RWPE1 (cell line): ENCODE measurements around the gene JADE2.
A peak's percentile ranks its signal among the peaks of the same experiment; 100 is the strongest.

Experiments used
- CTCF ChIA-PET: fragments of 350-600 bp; sonication (Branson Sonifier 250); formaldehyde crosslinking; extraction: SDS; loops from one replicate; lab custom pipeline; 2021; lab: Yijun Ruan, JAX
- POLR2A ChIA-PET: fragments of 400-600 bp; formaldehyde crosslinking; extraction: SDS; loops from one replicate; lab custom pipeline; 2020; ENCODE audit warnings: antibody characterized with exemption; ENCODE audit not compliant: low non-redundant PET; lab: Yijun Ruan, JAX
- DNase-seq: peaks from one replicate; pipeline ENCODE4 v3.0.0; 2012; ENCODE audit warnings: low spot score
- H3K27ac ChIP-seq: fragments of 450-650 bp; 2 replicates; pipeline ENCODE4 v1.5.1; 2017
- CTCF ChIP-seq: fragments of 450-650 bp; conservative IDR thresholded peaks from 2 replicates; pipeline ENCODE4 v1.5.1; 2017; ENCODE audit warnings: low read depth, mild to moderate bottlenecking

JADE2 gene

GRCh38 chr5:134575316-134575715, 49.8 kb downstream of the JADE2 start:
- POLR2A ChIA-PET: interaction anchor here (0.6 to 0.8 kb wide), 2 partner anchors 101 to 196 kb away, joined by 3 to 4 read pairs; no protein-coding TSS in a partner anchor
- DNase-seq: no peak
- CTCF ChIA-PET: no interaction called here
- peak overlapping the region; percentile 61 for H3K27ac ChIP-seq
- no peak for TF ChIP-seq CTCF

GRCh38 chr5:134576386-134577021, 51.0 kb downstream of the JADE2 start:
- H3K27ac ChIP-seq: peak overlapping the region; percentile 61
- CTCF ChIA-PET: interaction anchor here (1.2 to 1.7 kb wide), 2 partner anchors 10 to 11 kb away, joined by 4 to 7 read pairs; no protein-coding TSS in a partner anchor
- POLR2A ChIA-PET: no interaction called here
- no peak for TF ChIP-seq CTCF
- DNase-seq: no peak

- CTCF ChIA-PET: interaction anchor here (0.6 to 1.7 kb wide), 9 partner anchors 9 to 273 kb away, joined by 3 to 7 read pairs (median 4); no protein-coding TSS in a partner anchor
- peak; percentile 75 for DNase-seq
- peak overlapping the region; percentile 61 for H3K27ac ChIP-seq
Observed at GRCh38 chr5:134577022-134577795, 51.7 kb downstream of the JADE2 start.

DNA sequence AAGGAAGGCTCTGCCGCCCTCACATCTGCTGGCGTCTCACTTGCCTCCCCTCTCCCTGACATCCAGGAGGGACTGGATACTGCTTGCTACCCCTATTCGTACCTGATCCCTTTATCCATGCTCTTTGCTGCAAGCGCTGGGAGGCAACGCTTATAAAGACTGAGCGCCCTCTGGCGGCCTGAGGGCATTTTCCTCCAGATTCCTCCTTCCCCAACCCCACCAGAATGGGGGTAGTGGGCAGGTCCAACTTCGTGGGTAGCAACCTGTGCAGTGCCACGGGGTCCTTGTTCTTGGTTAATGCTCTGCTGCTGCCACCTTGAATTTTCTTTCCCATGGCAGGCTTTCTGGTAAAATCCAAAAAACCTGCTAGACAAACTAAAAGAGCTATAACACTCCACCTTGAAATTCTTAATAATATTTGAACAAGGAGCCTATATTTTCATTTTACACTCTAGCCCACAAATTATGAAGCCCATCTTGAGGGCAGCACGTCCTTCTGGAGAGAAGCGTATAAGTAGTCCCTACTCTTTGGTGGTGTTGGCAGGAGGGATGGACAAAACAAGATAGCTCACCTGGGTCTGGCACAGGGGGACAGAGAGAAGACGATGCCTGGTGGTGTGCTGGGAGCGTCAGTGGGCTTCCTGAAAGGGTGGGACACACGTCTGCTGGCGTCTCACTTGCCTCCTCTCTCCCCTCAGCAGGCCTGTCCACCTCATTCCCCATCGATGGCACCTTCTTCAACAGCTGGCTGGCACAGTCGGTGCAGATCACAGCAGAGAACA, 52.5 kb downstream of the JADE2 start:
- CTCF ChIA-PET: interaction anchor here (0.6 to 1.7 kb wide), 27 partner anchors 9 to 1022 kb away, joined by 3 to 7 read pairs (median 3); partner anchors contain the start of gene CDKN2AIPNL
- POLR2A ChIA-PET: interaction anchor here (0.6 kb wide), 1 partner anchor 157 kb away, joined by 3 read pairs; no protein-coding TSS in a partner anchor
- peak; percentile 80 for DNase-seq
- H3K27ac ChIP-seq: peak overlapping the region; percentile 61
- TF ChIP-seq CTCF: peak; percentile 95

More at GRCh38 chr5:134577022-134577795, 51.7 kb downstream of the JADE2 start:
- TF ChIP-seq CTCF: no peak
- POLR2A ChIA-PET: no interaction called here

GRCh38 chr5:134578578-134579283, 53.3 kb downstream of the JADE2 start:
- no peak for TF ChIP-seq CTCF
- DNase-seq: no peak
- CTCF ChIA-PET: interaction anchor here (0.5 to 1.6 kb wide), 20 partner anchors 9 to 275 kb away, joined by 3 to 7 read pairs (median 3); partner anchors contain the start of gene CDKN2AIPNL
- POLR2A ChIA-PET: interaction anchor here (0.6 kb wide), 1 partner anchor 156 kb away, joined by 3 read pairs; no protein-coding TSS in a partner anchor
- H3K27ac ChIP-seq: peak overlapping the region; percentile 61; the same call in 1 of the 2 replicates
